ENCODE results near the gene CHAF1A.

DNA sequence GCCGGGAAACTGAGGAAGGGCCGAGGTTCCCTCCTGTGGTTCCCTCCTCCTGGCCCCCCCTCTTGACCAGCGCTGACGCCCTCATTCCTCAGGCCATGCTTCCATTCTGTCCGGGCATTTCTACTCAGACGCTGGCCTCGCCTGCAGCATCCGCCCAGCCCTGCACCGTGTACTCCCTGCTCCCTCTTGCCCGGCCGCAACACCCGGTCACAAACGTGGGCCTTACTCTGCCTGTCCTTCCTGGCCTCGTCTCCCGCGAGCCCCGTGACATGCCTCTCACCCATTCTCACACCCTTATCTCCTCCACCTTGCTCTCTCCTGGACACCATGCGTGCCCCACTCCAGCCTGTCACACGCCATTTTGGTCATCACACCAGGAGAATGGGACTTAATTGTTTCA is 80.9 kb downstream of the CHAF1A start:
- TF ChIP-seq RAD21 (conservative IDR thresholded peaks at IDR 0.05), result no peak
- TF ChIP-seq EZH2 (IDR thresholded peaks at IDR 0.05; ENCODE audit: borderline replicate concordance, insufficient read depth, low read length, poor library complexity, severe bottlenecking), result no peak
- TF ChIP-seq, protein P1, sequence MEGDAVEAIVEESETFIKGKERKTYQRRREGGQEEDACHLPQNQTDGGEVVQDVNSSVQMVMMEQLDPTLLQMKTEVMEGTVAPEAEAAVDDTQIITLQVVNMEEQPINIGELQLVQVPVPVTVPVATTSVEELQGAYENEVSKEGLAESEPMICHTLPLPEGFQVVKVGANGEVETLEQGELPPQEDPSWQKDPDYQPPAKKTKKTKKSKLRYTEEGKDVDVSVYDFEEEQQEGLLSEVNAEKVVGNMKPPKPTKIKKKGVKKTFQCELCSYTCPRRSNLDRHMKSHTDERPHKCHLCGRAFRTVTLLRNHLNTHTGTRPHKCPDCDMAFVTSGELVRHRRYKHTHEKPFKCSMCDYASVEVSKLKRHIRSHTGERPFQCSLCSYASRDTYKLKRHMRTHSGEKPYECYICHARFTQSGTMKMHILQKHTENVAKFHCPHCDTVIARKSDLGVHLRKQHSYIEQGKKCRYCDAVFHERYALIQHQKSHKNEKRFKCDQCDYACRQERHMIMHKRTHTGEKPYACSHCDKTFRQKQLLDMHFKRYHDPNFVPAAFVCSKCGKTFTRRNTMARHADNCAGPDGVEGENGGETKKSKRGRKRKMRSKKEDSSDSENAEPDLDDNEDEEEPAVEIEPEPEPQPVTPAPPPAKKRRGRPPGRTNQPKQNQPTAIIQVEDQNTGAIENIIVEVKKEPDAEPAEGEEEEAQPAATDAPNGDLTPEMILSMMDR (IDR thresholded peaks at IDR 0.05; ENCODE audit: poor library complexity, severe bottlenecking), result no peak
- no peak for TF ChIP-seq EP300 (conservative IDR thresholded peaks at IDR 0.05; ENCODE audit: poor library complexity, severe bottlenecking)
- TF ChIP-seq POLR2AphosphoS5 (IDR thresholded peaks at IDR 0.05), result no peak
- no peak for TF ChIP-seq SMC3 (conservative IDR thresholded peaks at IDR 0.05; ENCODE audit: poor library complexity)
- TF ChIP-seq TAF1 (IDR thresholded peaks at IDR 0.05; ENCODE audit: low read depth), result no peak
- TF ChIP-seq, protein P2, sequence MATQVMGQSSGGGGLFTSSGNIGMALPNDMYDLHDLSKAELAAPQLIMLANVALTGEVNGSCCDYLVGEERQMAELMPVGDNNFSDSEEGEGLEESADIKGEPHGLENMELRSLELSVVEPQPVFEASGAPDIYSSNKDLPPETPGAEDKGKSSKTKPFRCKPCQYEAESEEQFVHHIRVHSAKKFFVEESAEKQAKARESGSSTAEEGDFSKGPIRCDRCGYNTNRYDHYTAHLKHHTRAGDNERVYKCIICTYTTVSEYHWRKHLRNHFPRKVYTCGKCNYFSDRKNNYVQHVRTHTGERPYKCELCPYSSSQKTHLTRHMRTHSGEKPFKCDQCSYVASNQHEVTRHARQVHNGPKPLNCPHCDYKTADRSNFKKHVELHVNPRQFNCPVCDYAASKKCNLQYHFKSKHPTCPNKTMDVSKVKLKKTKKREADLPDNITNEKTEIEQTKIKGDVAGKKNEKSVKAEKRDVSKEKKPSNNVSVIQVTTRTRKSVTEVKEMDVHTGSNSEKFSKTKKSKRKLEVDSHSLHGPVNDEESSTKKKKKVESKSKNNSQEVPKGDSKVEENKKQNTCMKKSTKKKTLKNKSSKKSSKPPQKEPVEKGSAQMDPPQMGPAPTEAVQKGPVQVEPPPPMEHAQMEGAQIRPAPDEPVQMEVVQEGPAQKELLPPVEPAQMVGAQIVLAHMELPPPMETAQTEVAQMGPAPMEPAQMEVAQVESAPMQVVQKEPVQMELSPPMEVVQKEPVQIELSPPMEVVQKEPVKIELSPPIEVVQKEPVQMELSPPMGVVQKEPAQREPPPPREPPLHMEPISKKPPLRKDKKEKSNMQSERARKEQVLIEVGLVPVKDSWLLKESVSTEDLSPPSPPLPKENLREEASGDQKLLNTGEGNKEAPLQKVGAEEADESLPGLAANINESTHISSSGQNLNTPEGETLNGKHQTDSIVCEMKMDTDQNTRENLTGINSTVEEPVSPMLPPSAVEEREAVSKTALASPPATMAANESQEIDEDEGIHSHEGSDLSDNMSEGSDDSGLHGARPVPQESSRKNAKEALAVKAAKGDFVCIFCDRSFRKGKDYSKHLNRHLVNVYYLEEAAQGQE (IDR thresholded peaks at IDR 0.05; ENCODE audit: borderline replicate concordance), result no peak
